GM19324 (cell line): Measurements from ENCODE around the gene ANAPC16.
"Not testable (repeated sequence)": the region's sequence is repeated elsewhere in the genome, so short reads cannot be mapped to it uniquely, and the experiment has no call there.

Experiments used
- ATAC-seq: cut with Tn5 transposase; IDR thresholded peaks from one replicate; pipeline ENCODE4 v1.9.1; 2021; ENCODE audit warnings: mild to moderate bottlenecking, moderate library complexity; ENCODE audit not compliant: unreplicated experiment, low FRiP score

ANAPC16 gene

GRCh38 chr10:72276421-72277339, 60.9 kb downstream of the ANAPC16 start:
- no peak for ATAC-seq

GRCh38 chr10:72277340-72277995, 61.7 kb downstream of the ANAPC16 start:
- ATAC-seq = no peak

- no peak for ATAC-seq
These were observed 62.3 kb downstream of the ANAPC16 start for GRCh38 chr10:72277996-72278667.

- no peak for ATAC-seq
These were observed 63.0 kb downstream of the ANAPC16 start for GRCh38 chr10:72278668-72279393.

GRCh38 chr10:72279587-72279986, 63.8 kb downstream of the ANAPC16 start:
- not testable (repeated sequence) for ATAC-seq

GRCh38 chr10:72283131-72283530, 67.3 kb downstream of the ANAPC16 start:
- ATAC-seq = no peak
